GM12872 (cell line): ENCODE data around the gene PBRM1.
A peak's percentile ranks its signal among the peaks of the same experiment; 100 is the strongest.

Experiments
- TF ChIP-seq, protein P1 (sequence below): IDR thresholded peaks from 3 replicates; pipeline ENCODE4 v1.5.1; 2011; ENCODE audit warnings: low read depth, mild to moderate bottlenecking, low read length, moderate library complexity; ENCODE audit not compliant: insufficient read depth

PBRM1 gene

DNA sequence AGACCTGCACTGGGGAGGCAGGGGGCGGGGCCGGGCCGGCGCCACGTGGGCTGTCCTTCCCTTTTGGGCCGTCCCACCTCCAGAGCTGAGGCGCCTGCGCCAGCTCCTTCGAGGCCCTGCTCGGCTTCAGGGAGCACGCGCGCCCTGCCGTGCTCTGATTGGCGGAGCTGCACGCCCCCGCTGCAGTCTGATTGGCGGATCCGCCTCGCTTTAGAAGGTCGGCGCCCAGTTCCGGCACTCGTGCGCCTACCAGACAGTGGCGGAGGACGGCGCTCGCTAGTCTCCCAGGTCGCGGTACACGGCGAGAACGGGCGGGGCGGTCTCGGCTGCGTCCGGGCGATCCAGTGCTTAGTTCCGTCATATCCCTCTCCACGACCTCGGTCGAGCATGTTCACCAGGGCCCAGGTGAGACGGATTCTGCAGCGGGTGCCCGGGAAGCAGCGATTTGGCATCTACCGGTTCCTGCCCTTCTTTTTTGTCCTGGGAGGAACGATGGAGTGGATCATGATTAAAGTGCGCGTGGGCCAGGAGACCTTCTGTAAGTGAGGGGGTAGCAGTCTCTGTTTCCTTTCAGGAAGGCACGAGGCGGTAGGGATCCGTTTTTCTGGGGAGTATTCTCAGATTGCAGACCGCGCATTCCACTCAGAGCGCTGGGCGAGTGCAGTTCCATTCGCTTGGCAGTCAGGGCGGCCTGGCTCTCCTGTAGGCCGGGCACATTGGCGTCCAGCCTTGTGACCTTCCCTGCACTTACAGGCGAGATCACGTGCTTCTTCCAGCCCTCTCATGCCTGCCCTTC is 149.1 kb downstream of the PBRM1 start, which contains the start of gene UQCC5:
TSS of gene UQCC5 (plus strand) at position 237 of the 796 bp plus-strand sequence. CDS start at position 388, 151 bp downstream.
- TF ChIP-seq, protein P1, sequence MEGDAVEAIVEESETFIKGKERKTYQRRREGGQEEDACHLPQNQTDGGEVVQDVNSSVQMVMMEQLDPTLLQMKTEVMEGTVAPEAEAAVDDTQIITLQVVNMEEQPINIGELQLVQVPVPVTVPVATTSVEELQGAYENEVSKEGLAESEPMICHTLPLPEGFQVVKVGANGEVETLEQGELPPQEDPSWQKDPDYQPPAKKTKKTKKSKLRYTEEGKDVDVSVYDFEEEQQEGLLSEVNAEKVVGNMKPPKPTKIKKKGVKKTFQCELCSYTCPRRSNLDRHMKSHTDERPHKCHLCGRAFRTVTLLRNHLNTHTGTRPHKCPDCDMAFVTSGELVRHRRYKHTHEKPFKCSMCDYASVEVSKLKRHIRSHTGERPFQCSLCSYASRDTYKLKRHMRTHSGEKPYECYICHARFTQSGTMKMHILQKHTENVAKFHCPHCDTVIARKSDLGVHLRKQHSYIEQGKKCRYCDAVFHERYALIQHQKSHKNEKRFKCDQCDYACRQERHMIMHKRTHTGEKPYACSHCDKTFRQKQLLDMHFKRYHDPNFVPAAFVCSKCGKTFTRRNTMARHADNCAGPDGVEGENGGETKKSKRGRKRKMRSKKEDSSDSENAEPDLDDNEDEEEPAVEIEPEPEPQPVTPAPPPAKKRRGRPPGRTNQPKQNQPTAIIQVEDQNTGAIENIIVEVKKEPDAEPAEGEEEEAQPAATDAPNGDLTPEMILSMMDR, result no peak; the same call in 2 of the 3 replicates

DNA sequence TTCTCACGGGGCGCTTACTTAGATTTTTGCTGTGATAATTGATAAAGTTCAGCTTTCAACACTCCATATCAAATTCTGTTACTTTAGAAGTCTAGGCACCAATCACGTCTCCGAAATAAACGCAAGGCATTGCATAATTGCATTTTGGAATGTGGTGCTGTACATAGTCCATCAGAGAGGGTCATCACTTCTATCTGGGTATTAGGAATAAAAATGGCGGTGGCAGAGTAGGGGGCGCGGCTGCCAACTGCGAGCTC is 149.7 kb downstream of the PBRM1 start:
- TF ChIP-seq, protein P1, result no peak

DNA sequence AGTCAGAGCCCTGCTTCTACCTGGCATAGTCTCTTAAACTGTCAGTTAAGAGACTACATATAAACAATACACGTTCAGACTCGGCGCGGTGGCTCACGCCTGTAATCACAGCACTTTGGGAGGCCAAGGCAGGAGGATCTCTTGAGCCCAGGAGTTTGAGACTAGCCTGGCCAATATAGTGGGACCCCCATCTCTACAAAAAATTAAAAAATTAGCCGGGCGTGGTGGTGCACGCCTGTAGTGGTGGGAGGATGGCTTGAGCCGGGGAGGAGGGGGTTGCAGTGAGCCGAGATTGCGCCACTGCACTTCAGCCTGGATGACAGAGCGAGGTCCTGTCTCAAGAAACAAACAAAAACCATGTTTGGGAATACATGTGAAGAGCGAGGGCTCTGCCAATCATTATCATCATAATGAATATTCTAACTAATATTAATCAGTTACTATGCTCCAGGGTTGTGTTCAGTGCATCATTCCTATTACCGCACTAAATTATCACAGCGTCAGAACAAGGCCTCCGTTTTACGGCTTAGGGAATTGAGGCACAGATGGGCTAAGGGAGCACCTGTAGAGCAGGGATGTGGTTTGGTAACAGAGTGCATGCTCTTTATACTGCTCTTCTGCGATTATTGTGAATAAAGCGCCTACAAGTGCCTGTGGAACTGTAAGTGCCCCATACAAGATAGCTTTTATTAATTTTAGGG is 150.2 kb downstream of the PBRM1 start:
- TF ChIP-seq, protein P1, result no peak

DNA sequence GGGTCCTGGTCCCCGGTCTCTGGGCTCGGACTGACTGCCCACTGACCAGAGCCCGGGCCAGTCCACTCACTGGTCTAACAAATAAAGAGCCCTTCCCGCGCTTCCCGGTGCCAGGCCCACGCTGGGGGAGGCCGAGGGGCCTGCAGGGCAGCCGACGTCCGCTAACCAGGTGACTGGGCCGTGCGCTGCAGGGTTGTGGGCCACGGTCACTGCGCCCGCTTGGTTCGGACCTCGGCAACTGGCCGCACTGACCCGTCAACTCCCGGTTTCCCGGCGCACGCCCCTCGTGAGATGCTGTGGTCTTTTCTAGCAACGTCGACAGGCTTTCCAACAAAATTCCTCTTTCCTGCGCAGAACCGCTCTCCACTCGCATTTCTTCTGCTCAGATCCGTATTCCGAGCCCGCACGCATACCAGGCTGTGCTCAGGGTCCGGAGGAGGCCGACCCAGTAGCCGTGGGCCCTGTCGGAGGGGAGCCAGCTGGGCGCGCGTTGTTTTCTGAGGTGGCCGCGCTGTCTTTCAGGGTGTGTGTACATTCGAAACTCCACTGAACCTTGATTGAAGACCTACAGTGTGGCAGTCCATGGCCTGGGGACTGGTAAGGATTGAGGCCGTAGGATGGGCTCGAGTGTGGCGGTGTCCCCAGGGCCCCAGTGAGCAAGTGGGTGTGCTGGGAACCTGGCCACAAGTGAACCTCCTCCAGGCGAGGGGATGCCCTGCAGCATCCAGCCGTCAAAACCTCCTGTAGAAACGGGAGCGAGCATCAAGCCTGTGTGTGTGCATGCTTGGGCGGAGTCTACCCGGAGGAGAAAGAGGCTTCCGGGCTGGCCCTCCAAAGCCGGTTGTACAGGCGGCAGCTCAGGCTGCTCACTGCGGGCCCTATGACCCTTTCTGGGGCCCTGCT is 151.2 kb downstream of the PBRM1 start:
- TF ChIP-seq, protein P1, result no peak

DNA sequence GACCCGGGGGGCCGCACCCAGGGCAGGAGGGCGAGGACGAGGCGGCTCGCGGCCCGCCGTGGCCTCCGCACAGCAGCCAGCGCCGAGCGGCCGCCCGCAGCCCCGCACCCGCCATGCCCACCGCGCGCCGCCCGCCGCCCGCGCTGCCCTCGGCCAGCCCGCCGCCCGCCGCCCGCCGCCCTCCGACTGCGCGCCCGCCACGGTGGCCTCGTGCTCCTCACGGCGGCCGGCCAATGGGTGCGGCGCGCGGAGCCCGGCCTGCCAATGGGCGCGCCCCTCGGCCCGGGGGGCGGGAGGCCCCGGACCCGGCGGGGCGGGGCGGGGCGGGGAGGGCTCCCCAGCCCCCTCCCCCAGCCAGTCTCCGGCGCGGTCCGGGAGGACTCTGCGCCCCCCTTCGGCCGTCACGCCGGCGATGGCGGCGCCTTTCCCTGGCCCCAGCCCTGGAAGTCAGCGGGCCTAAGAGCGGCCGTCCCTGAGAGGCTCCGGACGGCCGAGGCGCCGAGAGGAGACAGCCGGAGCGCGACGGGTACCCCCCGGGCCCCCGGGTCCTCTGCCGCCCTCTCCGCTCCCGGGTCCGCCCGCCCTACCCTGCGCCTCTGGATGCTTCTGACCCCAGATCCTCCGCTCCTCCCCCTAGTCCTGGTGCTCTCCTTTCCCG is 152.0 kb downstream of the PBRM1 start, which contains the start of gene NT5DC2:
TSS of gene NT5DC2 (minus strand) at position 235 of the 658 bp plus-strand sequence. CDS start at position 115, 120 bp downstream.
- TF ChIP-seq, protein P1, result 0 out of 3 replicates have a peak, but pooled peaks have one; percentile 22

DNA sequence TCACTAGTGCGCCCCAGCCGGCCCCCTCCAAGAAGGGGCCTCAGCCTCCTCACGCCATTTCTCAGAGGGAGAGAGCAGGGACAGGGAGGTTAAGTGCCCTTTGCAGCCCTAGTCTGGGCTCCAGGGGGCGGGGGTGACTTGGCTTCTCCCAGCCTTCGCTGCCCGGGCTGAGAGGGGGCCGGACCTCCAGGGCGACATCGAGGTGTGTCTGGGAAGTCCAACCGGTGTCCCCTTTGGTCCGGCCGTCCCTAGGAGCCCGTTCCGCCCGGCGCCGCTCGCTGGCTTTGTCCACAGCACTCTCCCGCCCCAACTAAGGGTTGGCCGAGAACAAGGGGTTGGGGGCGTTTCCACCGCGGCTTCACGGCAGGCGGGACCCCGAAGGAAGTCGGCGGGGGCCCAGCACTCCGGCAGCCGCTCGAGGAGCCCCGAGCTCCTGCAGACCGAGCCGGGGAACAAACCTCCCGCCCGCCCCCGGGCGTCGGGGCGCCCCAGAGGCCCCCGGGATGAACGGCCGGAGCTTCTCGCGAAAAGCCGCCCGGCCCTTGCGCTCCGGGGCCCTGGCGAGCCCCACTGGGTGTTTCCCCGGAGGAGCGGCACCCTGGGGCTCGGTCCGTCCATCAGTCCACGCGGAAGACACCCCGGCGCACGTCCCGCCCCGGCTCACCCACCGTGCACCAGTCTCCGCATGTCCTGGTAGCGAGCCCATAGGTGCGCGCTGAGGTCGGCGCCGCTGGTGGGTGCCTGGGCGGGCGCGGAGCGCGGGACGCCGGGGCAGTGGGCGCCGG is 152.7 kb downstream of the PBRM1 start:
- TF ChIP-seq, protein P1, result no peak
